GM06990 (cell line): ENCODE results near the gene TNK2.

Experiments used
- DNase-seq: peaks from one replicate; pipeline ENCODE4 v3.0.0-alpha.2; 2011; ENCODE audit not compliant: insufficient read length; ENCODE audit errors: extremely low read depth
- H3K27me3 ChIP-seq: replicated peaks from 2 replicates; pipeline ENCODE4 v1.6.0; 2011; ENCODE audit warnings: low read length; ENCODE audit not compliant: control insufficient read depth, insufficient read depth
- H3K36me3 ChIP-seq: 2 replicates; pipeline ENCODE4 v1.5.1; 2011; ENCODE audit warnings: low read length; ENCODE audit not compliant: control insufficient read depth, insufficient read depth
- H3K4me3 ChIP-seq: replicated peaks from 2 replicates; pipeline ENCODE4 v1.5.1; 2011; ENCODE audit warnings: low read depth, mild to moderate bottlenecking, control low read depth, low read length
- TF ChIP-seq, protein P1 (sequence below): IDR thresholded peaks from 2 replicates; pipeline ENCODE4 v1.5.1; 2011; ENCODE audit warnings: low read length, control low read depth, mild to moderate bottlenecking, inconsistent platforms; ENCODE audit not compliant: insufficient read depth, poor library complexity, severe bottlenecking

TNK2 gene

DNA sequence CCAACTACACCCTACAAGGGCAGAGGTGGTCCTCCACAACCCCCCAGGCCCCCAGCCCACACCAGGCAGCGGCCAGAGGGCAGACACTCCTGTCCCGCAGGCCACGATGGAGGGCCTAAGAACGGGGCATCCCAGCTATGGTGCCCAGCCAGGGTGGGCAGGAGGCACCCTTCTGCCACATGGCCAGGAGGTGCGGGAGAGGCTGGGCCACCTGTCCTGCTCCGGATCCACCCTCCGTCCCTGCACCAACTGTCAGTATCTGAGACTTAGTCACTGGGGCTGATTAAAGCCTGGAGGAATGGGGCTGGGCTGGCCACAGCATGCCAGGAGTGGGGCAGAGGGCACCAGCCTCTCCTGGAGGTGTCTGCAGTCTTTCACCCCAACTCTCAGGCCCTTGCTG, 37.9 kb downstream of the TNK2 start:
- TF ChIP-seq, protein P1, sequence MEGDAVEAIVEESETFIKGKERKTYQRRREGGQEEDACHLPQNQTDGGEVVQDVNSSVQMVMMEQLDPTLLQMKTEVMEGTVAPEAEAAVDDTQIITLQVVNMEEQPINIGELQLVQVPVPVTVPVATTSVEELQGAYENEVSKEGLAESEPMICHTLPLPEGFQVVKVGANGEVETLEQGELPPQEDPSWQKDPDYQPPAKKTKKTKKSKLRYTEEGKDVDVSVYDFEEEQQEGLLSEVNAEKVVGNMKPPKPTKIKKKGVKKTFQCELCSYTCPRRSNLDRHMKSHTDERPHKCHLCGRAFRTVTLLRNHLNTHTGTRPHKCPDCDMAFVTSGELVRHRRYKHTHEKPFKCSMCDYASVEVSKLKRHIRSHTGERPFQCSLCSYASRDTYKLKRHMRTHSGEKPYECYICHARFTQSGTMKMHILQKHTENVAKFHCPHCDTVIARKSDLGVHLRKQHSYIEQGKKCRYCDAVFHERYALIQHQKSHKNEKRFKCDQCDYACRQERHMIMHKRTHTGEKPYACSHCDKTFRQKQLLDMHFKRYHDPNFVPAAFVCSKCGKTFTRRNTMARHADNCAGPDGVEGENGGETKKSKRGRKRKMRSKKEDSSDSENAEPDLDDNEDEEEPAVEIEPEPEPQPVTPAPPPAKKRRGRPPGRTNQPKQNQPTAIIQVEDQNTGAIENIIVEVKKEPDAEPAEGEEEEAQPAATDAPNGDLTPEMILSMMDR, result no peak
- peaks cover 7% of the 10 kb centered on the region for H3K36me3 ChIP-seq
- no peaks in the 10 kb centered on the region for H3K27me3 ChIP-seq
- H3K4me3 ChIP-seq, result no peak overlapping the region
- no peak for DNase-seq

DNA sequence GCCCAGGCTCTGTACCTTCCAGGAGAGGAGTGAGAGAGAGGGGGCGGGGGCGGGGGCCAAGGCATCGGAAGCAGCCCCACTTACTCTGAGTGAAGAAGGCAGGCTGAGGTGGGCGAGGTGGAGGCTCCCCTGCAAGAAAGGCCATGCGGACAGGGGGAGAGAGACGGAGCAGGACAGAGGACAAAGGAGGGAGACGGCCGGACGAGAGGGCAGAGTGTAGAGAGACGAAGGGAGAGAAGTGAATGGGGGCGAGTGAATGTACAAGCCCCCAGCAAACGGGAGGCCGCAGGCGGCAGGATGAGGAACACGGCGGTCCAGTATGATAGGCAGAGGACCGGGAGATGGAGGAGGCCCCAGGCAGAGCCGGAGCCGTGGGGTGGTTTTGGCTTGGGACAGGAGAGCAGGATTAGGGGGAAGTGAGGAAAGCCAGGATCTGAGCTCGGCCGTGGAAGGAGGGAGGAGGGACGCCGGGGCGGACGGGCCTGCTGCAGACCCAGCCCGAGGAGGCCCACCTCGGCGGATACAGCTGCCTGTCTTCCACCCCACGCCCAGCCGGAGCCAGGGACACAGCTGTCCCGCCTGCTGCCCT, 38.8 kb downstream of the TNK2 start:
- TF ChIP-seq, protein P1, result no peak
- no peak for DNase-seq
- Histone ChIP-seq H3K36me3 (peaks cover 7% of the 10 kb centered on the region), H3K27me3 (no peaks in the 10 kb centered on the region), H3K4me3 (no peak overlapping the region)

DNA sequence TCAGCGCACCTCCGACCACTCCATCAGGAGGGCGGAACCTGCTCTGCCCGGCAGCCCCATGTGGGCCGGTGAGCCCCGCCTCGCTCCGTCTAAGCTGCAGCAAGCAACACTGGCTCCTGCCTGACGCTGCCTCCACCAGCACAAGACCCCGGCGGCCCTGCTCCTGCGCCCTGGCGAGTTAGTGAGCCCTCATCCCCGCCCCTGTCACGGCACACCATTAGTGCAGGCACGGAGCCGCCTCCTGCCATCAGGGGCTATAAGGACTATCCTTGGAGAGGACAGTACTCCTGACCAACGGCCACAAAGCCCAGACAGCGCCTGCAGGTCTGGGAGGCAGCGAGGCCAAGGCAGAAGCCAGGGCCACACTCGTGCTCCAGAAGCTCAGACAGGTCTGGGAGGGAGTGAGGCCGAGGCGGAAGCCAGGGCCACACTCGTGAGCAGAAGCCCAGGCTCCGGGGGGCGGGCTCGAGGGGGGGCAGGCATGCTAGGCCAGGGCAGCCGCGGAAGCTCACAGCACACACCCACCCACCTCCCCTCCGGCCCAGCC, 39.4 kb downstream of the TNK2 start:
- no peaks in the 10 kb centered on the region for H3K27me3 ChIP-seq

DNA sequence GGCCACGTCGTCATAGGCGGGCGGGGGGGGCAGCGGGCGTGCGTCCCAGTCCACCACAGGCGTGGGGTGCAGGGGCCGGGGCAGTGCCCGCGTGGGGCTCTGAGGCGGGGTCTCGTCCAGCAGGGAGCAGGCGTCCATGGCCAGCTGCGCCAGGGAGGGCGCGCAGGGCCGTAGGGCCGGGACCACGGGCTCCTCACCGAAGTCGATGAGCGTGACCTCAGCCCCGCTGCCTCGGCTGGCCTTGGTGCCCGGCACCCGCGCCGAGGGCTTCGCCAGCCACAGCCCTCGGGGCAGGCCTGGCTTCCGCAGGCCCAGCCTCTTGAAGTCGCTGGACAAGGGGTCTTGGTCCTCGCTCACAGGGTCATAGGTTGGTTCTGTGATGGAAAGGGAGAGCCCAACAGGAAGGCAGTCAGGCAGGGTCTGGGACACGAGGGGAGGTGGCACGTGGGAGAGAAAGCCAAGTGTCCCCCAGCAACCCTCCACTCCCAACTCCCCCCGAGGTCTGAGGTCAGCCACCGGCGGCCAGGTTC, 40.0 kb downstream of the TNK2 start:
- DNase-seq, result no peak
- TF ChIP-seq, protein P1, result no peak
- Histone ChIP-seq H3K4me3 (no peak overlapping the region), H3K27me3 (no peaks in the 10 kb centered on the region), H3K36me3 (peaks cover 8% of the 10 kb centered on the region)

More for the DNA sequence above, 39.4 kb downstream of the TNK2 start:
- Histone ChIP-seq H3K4me3 (no peak overlapping the region), H3K36me3 (peaks cover 7% of the 10 kb centered on the region)
- TF ChIP-seq, protein P1, result no peak
- no peak for DNase-seq

DNA sequence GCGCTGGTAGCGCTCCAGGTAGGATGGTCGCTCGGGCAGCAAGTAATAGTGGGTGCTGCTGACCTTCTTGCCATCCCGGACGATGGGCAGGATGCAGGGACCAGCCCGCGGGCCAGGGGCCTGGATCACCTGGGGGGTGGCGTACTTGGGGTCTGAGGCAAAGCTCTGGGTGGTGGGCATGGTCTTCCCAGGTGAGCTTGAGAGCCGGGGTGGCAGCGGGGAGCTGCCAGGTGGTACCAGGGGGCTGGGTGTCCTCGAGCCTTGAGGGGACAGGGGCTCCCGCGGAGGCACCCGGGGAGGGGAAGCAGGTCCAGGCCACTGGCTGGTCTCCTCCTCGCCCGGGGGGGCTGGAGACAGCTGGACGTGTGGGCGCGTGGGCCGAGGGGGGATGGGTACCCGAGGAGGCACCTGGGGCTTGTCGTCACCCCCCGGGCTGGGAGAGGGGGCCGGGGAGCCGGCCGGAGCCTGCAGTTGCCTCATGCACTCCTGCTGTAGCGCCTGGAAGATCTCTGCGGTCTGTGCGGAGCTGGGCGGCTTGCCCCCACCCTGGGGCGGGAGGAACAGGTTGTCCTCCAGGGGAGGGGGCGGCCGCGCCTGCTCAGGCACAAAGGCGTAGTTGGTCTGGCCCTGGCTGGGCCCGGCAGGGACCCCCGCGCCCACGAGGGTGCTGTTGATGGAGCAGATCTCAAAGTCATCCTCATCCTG, 40.6 kb downstream of the TNK2 start:
- no peak for DNase-seq
- TF ChIP-seq, protein P1, result no peak
- Histone ChIP-seq H3K27me3 (no peaks in the 10 kb centered on the region), H3K36me3 (peaks cover 8% of the 10 kb centered on the region), H3K4me3 (no peak overlapping the region)
